Activated CD4-positive, alpha-beta T cell treated with anti-CD3 and anti-CD28 coated beads, Interleukin-2, Interleukin-6, amounts not matched to agents 100 ng/mL and 50 ng/mL, durations not matched to agents 16 hours and 8 hours (primary cell): ENCODE results near the gene PGA4.
"Not testable (repeated sequence)": the region's sequence is repeated elsewhere in the genome, so short reads cannot be mapped to it uniquely, and the experiment has no call there.

Experiments
- DNase-seq: peaks from one replicate; pipeline ENCODE4 v3.0.0-alpha.2; 2020

Gene PGA4

GRCh38 chr11:61252332-61252731 lies 30.2 kb downstream of the PGA4 start:
- DNase-seq: not testable (repeated sequence)

DNA sequence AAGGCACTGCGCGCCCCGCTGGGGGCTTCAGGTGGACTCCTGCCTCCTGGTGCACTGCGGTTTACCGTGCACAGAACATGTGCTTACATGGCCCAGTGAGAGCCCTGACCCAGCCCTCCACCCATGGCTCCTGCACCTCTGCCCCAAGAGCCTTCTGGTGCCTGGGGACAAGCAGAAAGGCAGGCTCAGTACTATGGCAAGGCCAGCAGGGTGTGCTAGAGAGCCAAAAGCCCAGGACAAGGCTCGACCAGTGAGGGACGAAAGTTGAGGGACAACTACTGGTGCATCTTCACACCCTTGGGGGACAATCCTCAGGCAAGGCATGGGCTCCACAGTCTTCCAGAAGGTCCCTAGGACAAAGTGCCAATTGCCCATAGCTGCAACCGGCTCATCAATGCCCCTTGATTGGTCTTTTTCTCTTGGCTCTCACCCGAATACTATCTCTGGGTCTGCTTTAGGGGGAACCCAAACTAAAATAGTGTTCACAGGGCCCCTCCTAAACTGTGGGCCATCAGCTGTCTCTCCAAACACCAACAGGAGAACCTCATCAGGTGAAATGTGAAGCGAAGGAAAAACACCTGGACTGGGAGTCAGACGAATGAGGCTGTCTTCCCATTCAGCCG lies 32.4 kb downstream of the PGA4 start:
- DNase-seq: peak; percentile 87

- DNase-seq: no peak
These were observed 34.7 kb downstream of the PGA4 start for GRCh38 chr11:61256710-61257482.

- DNase-seq: no peak
These were observed 36.4 kb downstream of the PGA4 start for GRCh38 chr11:61258546-61258945.

DNA sequence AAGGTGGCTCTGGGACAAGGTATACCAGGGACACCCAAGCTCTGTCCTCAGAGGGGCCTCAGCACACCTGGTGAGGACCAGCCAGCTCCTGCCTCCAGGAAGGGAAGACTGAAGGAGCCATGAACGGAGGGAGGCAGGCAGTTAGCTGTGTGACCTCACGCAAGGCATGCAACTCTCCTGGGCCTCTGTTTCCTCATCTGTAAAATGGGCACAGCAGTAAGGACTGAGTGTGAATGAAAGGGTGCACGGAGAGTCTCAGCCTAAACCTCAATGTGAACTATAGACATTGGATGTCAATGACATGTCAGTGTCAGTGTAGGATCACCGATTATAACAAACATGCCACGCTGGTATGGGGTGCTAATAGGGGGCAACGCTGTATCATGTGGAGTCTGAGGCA lies 37.2 kb downstream of the PGA4 start:
- DNase-seq: no peak

GRCh38 chr11:61264371-61264770 lies 42.2 kb downstream of the PGA4 start:
- no peak for DNase-seq

- DNase-seq: no peak
These were observed 42.6 kb downstream of the PGA4 start for GRCh38 chr11:61264795-61265194.

- no peak for DNase-seq
These were observed 43.2 kb downstream of the PGA4 start for GRCh38 chr11:61265357-61265756.

DNA sequence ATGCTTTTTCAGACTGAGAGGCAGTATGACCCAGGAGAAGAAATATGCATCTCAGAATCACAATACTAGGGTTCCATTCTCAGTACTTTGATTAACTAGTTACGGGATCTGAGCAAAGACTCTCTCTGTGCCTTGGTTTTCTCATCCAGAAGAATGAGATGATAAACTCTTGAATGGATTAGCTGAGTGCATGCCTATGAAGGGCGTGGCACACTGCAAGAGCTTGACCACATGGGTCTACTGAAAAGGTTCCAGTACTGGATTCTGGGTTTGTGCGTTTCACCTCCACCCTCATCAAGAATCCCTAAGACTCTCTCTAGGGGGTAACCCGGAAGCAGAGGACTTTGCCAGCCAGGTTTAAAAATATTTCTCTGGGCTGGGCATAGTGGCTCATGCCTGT lies 44.5 kb downstream of the PGA4 start:
- DNase-seq: no peak

DNA sequence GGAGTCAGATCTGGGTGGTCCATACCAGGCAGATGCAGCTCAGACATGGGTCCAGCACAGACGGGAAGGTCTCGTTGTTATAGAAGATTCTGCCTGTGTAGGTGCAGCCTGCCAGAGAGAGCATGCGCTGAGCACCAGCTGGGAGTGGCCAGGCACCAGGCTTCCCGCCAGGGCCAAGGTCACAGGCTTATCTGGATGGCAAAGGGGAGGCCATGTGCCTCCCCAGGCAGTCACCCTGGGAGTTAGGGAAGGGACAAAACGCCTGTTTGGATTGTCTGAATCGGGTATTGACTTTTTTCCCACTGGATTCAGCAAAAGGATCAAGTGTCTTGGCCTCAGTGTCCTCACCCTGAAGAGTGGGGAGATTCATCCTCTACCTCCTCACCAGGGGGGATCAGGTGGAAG lies 45.3 kb downstream of the PGA4 start:
- DNase-seq: no peak

- DNase-seq: no peak
These were observed 46.6 kb downstream of the PGA4 start for GRCh38 chr11:61268588-61269250.

DNA sequence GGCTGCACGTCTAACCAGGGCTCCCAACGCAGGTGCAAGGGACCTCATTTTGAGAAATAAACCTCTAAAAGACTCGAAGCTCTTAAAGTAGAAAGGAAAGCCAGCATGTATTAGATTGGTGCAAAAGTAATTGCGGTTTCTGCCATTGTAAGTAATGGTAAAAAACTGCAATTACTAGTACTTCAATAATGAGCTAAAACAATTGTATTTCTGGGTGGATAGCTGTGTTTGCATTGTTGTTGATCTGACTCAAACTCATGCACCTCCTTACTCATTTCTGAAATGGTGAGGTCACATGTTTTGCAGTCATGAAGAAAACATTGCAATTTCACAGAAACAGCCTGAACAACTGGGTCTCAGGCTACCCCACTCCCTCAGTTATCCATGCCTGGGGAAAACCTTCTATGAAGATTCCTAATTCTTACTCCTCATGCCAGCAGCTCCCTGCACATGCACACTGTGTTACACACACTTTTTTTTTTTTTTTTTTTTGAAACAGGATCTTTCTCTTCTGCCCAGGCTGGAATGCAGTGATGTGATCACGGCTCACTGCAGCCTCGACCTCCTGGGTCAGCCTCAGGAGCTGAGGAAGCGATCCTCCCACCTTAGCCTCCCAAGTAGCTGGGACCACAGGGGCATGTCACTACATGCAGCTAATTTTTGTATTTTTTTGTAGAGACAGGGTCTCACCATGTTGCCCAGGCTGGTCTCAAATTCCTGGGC lies 48.4 kb downstream of the PGA4 start:
- peak; percentile 85 for DNase-seq

- no peak for DNase-seq
These were observed 50.6 kb downstream of the PGA4 start for GRCh38 chr11:61272731-61273130.

DNA sequence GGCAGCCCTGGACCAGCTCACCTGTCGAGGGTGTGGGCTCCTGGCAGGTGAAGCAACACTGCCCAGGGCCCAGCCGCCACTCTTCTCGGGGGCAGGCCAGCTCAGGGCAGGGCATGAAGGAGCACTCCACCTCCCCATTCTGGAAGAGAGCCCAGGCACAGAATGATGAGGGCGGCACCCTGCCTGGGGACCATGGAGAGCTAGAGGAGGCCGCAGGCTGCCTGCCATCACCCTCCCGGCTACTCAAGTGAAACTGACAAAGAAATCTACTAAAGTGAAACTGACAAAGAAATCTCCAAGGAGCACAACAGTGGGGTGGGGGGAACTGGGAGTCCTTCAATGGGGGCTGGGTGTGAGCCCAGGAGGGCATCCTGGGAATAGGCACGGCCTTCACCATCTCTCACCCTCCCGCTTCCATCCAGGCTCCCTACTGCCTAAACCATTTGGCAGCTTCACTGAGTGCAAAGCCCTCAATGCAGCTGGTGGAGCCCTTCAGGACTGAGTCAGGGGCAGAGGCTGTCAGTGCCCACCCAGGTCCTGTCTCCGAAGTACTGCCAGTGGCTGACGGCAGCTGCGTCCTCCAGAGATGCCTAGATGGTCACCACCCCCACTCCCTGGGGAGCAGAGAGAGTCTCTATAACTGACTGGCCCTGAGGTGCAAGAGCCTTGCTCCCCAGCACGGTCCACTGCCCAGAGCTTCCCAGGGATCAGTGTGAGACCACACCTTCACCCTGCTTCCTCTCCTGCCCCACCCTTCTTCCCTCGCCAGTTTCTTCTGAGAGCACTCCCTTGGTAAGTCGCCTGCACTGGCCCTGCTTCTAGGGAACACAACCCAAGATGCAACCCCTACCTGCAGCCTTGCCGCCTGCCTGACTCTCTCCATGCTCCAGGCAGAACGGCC lies 51.3 kb downstream of the PGA4 start:
- no peak for DNase-seq

DNA sequence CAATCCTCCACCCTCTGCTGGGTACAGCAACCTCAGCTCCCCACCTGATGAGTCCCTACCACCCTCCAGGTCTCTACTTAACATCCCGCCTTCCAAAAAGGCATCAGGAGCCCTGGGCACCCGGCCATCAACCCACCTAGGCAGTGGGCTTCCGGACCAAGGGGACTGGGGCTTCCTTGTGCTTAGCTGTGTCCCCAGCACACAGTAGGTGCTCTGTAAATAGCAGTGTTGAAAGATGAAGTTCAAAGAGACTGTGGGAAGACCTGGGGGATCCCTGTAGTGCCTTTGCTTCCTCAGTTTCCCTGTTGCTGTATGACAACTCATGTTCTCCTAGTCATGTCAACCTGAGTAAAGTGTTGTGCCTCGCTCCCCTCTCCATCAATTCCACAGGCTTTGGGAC lies 51.9 kb downstream of the PGA4 start:
- DNase-seq: no peak

- DNase-seq: no peak
These were observed 53.0 kb downstream of the PGA4 start for GRCh38 chr11:61275191-61275590.

DNA sequence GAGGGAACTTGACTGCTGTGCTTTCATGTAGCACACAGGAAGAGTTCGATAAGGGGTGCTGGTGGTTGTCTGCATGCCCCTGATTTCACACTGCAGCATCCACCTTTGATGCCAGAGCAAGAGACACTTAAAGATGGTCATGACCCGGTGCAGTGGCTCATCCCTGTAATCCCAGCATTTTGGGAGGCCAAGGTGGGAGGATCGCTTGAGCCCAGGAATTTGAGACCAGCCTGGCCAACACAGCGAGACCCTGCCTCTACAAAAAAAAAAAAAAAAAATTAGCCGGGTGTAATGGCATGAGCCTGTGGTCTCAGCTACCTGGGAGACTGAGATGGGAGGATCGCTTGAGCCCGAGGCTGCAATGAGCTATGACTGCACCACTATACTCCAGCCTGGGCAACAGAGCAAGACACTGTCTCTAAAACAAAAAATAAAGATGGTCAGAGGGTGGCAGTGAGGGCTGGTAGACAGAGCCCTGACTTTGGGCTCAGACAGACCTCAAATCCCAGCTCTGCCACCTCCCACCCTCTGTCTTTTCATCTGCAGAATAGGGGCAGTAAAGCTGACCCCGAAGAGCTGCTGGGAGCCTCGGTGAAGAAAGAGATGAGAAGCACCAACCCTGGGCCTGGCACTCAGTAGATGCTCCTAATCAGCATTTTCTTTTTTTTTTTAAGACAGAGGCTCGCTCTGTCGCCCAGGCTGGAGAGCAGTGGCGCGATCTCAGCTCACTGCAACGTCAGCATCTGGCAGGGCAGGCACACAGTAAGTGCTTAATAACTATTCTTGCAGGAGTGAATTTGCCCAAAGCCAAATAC lies 55.2 kb downstream of the PGA4 start:
- DNase-seq: no peak

DNA sequence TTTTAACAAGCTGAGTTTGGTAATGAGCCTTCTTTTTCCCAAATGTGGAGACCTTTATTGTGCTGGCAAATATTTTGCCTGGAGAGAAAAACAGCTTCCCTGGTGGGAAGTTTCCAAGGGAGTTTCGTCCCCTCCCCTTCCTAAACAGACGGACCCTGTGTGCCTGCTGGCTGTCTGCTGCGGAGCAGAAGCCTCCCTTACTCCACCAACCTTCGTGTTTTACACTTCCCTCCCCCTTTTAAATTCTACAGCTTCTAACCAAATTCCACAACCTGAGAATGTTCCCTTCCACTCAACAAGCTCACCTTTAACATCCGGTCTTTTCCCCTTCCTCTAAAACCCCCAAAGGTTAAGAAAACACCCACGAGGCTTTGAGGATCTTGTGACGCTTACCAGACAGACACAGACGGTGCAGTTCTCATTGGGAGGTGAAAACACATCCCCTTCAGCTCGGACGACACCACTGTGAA lies 55.9 kb downstream of the PGA4 start:
- no peak for DNase-seq

- no peak for DNase-seq
These were observed 58.0 kb downstream of the PGA4 start for GRCh38 chr11:61279934-61280659.

- DNase-seq: no peak
These were observed 58.9 kb downstream of the PGA4 start for GRCh38 chr11:61280883-61281580.
